Activated naive CD4-positive, alpha-beta T cell treated with anti-CD3 and anti-CD28 coated beads, Interleukin-2, amount 50 U/mL, for 24 hours (primary cell): ENCODE measurements around the gene SAG.
A peak's percentile ranks its signal among the peaks of the same experiment; 100 is the strongest.
"Not testable (repeated sequence)": the region's sequence is repeated elsewhere in the genome, so short reads cannot be mapped to it uniquely, and the experiment has no call there.

Source experiments
- H3K27ac Mint-ChIP-seq: one replicate; pipeline ENCODE4 v1.8.0; 2021; ENCODE audit warnings: mild to moderate bottlenecking, mixed read lengths
- H3K27me3 Mint-ChIP-seq: one replicate; pipeline ENCODE4 v1.8.0; 2021; ENCODE audit warnings: mixed read lengths
- H3K36me3 Mint-ChIP-seq: one replicate; pipeline ENCODE4 v1.8.0; 2021; ENCODE audit warnings: mixed read lengths
- H3K4me1 Mint-ChIP-seq: one replicate; pipeline ENCODE4 v1.8.0; 2021; ENCODE audit warnings: mixed read lengths
- H3K4me3 Mint-ChIP-seq: one replicate; pipeline ENCODE4 v1.8.0; 2021; ENCODE audit warnings: mild to moderate bottlenecking, mixed read lengths
- H3K9me3 Mint-ChIP-seq: one replicate; pipeline ENCODE4 v1.8.0; 2021; ENCODE audit warnings: mixed read lengths

SAG gene

GRCh38 chr2:233369462-233369861, 61.8 kb downstream of the SAG start:
- no peak overlapping the region for H3K4me3 Mint-ChIP-seq
- no peaks in the 10 kb centered on the region for H3K27me3 Mint-ChIP-seq
- H3K4me1 Mint-ChIP-seq = peaks cover 57% of the 10 kb centered on the region
- H3K9me3 Mint-ChIP-seq = no peaks in the 10 kb centered on the region
- H3K27ac Mint-ChIP-seq = no peak overlapping the region
- peaks cover 12% of the 10 kb centered on the region for H3K36me3 Mint-ChIP-seq

- peaks cover 52% of the 10 kb centered on the region for H3K4me1 Mint-ChIP-seq
- no peaks in the 10 kb centered on the region for H3K27me3 Mint-ChIP-seq
- no peaks in the 10 kb centered on the region for H3K9me3 Mint-ChIP-seq
- H3K27ac Mint-ChIP-seq = no peak overlapping the region
- H3K36me3 Mint-ChIP-seq = peaks cover 9% of the 10 kb centered on the region
- no peak overlapping the region for H3K4me3 Mint-ChIP-seq
Observed at GRCh38 chr2:233369897-233370685, 62.5 kb downstream of the SAG start.

- H3K4me3 Mint-ChIP-seq = no peak overlapping the region
- peaks cover 53% of the 10 kb centered on the region for H3K4me1 Mint-ChIP-seq
- H3K27me3 Mint-ChIP-seq = no peaks in the 10 kb centered on the region
- no peaks in the 10 kb centered on the region for H3K9me3 Mint-ChIP-seq
- peaks cover 6% of the 10 kb centered on the region for H3K36me3 Mint-ChIP-seq
- H3K27ac Mint-ChIP-seq = peak overlapping the region; percentile 21
Observed at GRCh38 chr2:233371641-233372040, 64.0 kb downstream of the SAG start.

- peaks cover 9% of the 10 kb centered on the region for H3K36me3 Mint-ChIP-seq
Observed at GRCh38 chr2:233372855-233373254, 65.2 kb downstream of the SAG start.

GRCh38 chr2:233373316-233373715, 65.7 kb downstream of the SAG start:
- no peaks in the 10 kb centered on the region for H3K9me3 Mint-ChIP-seq
- no peak overlapping the region for H3K27ac Mint-ChIP-seq
- H3K4me1 Mint-ChIP-seq = peaks cover 56% of the 10 kb centered on the region
- no peaks in the 10 kb centered on the region for H3K27me3 Mint-ChIP-seq
- peaks cover 9% of the 10 kb centered on the region for H3K36me3 Mint-ChIP-seq
- H3K4me3 Mint-ChIP-seq = no peak overlapping the region

More at GRCh38 chr2:233372855-233373254, 65.2 kb downstream of the SAG start:
- Mint-ChIP-seq H3K4me1 (peaks cover 56% of the 10 kb centered on the region), H3K27ac (no peak overlapping the region), H3K27me3 (no peaks in the 10 kb centered on the region), H3K9me3 (no peaks in the 10 kb centered on the region), H3K4me3 (no peak overlapping the region)

GRCh38 chr2:233374776-233375175, 67.2 kb downstream of the SAG start:
- H3K27ac Mint-ChIP-seq = not testable (repeated sequence)
- H3K4me1 Mint-ChIP-seq = peaks cover 57% of the 10 kb centered on the region

GRCh38 chr2:233375490-233376314, 68.1 kb downstream of the SAG start:
- H3K36me3 Mint-ChIP-seq = peaks cover 9% of the 10 kb centered on the region
- H3K27me3 Mint-ChIP-seq = no peaks in the 10 kb centered on the region
- H3K4me3 Mint-ChIP-seq = no peak overlapping the region
- no peaks in the 10 kb centered on the region for H3K9me3 Mint-ChIP-seq
- peaks cover 59% of the 10 kb centered on the region for H3K4me1 Mint-ChIP-seq
- peak overlapping the region; percentile 48 for H3K27ac Mint-ChIP-seq

More at GRCh38 chr2:233374776-233375175, 67.2 kb downstream of the SAG start:
- not testable (repeated sequence) for H3K36me3 Mint-ChIP-seq, H3K27me3 Mint-ChIP-seq, H3K9me3 Mint-ChIP-seq, H3K4me3 Mint-ChIP-seq

GRCh38 chr2:233379034-233379433, 71.4 kb downstream of the SAG start:
- Mint-ChIP-seq H3K36me3 (peaks cover 7% of the 10 kb centered on the region), H3K9me3 (no peaks in the 10 kb centered on the region), H3K27me3 (no peaks in the 10 kb centered on the region), H3K27ac (peak overlapping the region; percentile 13), H3K4me3 (no peak overlapping the region), H3K4me1 (peaks cover 72% of the 10 kb centered on the region)

- no peak overlapping the region for H3K4me3 Mint-ChIP-seq
- peaks cover 76% of the 10 kb centered on the region for H3K4me1 Mint-ChIP-seq
- H3K27me3 Mint-ChIP-seq = no peaks in the 10 kb centered on the region
- peak overlapping the region; percentile 13 for H3K27ac Mint-ChIP-seq
- no peaks in the 10 kb centered on the region for H3K9me3 Mint-ChIP-seq
- H3K36me3 Mint-ChIP-seq = peaks cover 7% of the 10 kb centered on the region
Observed at GRCh38 chr2:233379441-233379840, 71.8 kb downstream of the SAG start.

GRCh38 chr2:233380132-233380895, 72.7 kb downstream of the SAG start:
- Mint-ChIP-seq H3K9me3 (no peaks in the 10 kb centered on the region), H3K36me3 (peaks cover 7% of the 10 kb centered on the region), H3K27ac (peak overlapping the region; percentile 63), H3K4me3 (no peak overlapping the region), H3K27me3 (no peaks in the 10 kb centered on the region), H3K4me1 (peaks cover 82% of the 10 kb centered on the region)

GRCh38 chr2:233380995-233381637, 73.5 kb downstream of the SAG start:
- peaks cover 7% of the 10 kb centered on the region for H3K36me3 Mint-ChIP-seq
- H3K27ac Mint-ChIP-seq = peak overlapping the region; percentile 86
- H3K9me3 Mint-ChIP-seq = no peaks in the 10 kb centered on the region
- H3K4me3 Mint-ChIP-seq = peak overlapping the region; percentile 27
- peaks cover 82% of the 10 kb centered on the region for H3K4me1 Mint-ChIP-seq
- H3K27me3 Mint-ChIP-seq = no peaks in the 10 kb centered on the region

- Mint-ChIP-seq H3K36me3 (peaks cover 7% of the 10 kb centered on the region), H3K4me3 (peak overlapping the region; percentile 27), H3K27ac (no peak overlapping the region), H3K27me3 (no peaks in the 10 kb centered on the region), H3K4me1 (peaks cover 85% of the 10 kb centered on the region), H3K9me3 (no peaks in the 10 kb centered on the region)
Observed at GRCh38 chr2:233381638-233381995, 74.0 kb downstream of the SAG start.

- no peak overlapping the region for H3K27ac Mint-ChIP-seq
- no peaks in the 10 kb centered on the region for H3K27me3 Mint-ChIP-seq
- no peaks in the 10 kb centered on the region for H3K9me3 Mint-ChIP-seq
- no peak overlapping the region for H3K4me3 Mint-ChIP-seq
- peaks cover 84% of the 10 kb centered on the region for H3K4me1 Mint-ChIP-seq
- H3K36me3 Mint-ChIP-seq = peaks cover 3% of the 10 kb centered on the region
Observed at GRCh38 chr2:233384015-233384414, 76.4 kb downstream of the SAG start.

GRCh38 chr2:233384811-233385488, 77.3 kb downstream of the SAG start:
- Mint-ChIP-seq H3K4me3 (peak overlapping the region; percentile 63), H3K9me3 (no peaks in the 10 kb centered on the region), H3K4me1 (peaks cover 84% of the 10 kb centered on the region), H3K27ac (peak overlapping the region; percentile 82), H3K27me3 (no peaks in the 10 kb centered on the region), H3K36me3 (peaks cover 4% of the 10 kb centered on the region)
